Ascending aorta (tissue), 2 donors: ENCODE results near the gene GPHN. TPM values are rescaled to one million over a fixed set of nuclear protein-coding genes. Genes with fewer than 3 reads are reported as not detected.

Experiments
- DNase-seq, 2 donors: peaks; one replicate each; pipeline ENCODE4 v3.0.0-alpha.2; 2019; ENCODE audit warnings: low spot score in 2 of 2
- H3K27ac ChIP-seq, 2 donors: fragments of 200-600 bp; sonication (generic); one replicate each; pipeline ENCODE4 v1.5.1; 2016 to 2017; ENCODE audit warnings: mild to moderate bottlenecking in 1 of 2
- H3K27me3 ChIP-seq: fragments of 200-600 bp; sonication (generic); one replicate; pipeline ENCODE4 v1.5.1; 2017
- H3K36me3 ChIP-seq, 2 donors: fragments of 200-600 bp; sonication (generic); one replicate each; pipeline ENCODE4 v1.5.1; 2016
- H3K4me1 ChIP-seq, 2 donors: fragments of 200-600 bp; sonication (generic); one replicate each; pipeline ENCODE4 v1.5.1; 2016 to 2017; ENCODE audit warnings: mild to moderate bottlenecking in 1 of 2
- H3K4me3 ChIP-seq, 2 donors: fragments of 200-600 bp; sonication (generic); one replicate each; pipeline ENCODE4 v1.5.1; 2016 to 2017; ENCODE audit warnings: mild to moderate bottlenecking in 1 of 2
- H3K9me3 ChIP-seq, 2 donors: fragments of 200-600 bp; sonication (generic); one replicate each; pipeline ENCODE4 v1.5.1; 2016
- intact Hi-C: fragments of 100-400 bp; cut with DNase I; formaldehyde crosslinking; loops from one replicate; pipeline ENCODE4 v1.15.1; 2023
- total RNA-seq: library from RNA; depleted of rRNA; stranded (reverse); fragments of >200 nt; gene quantifications from one replicate; pipeline ENCODE4 v1.1.0, GENCODE V29; 2016
- TF ChIP-seq, protein P1 (sequence below), 3 experiments: fragments of 200-600 bp in 2 of 3; fragments of 450-650 bp in 1 of 3; sonication (generic) in 2 of 3; IDR thresholded peaks; one replicate each; pipeline ENCODE4 v1.5.1; 2016 to 2019; ENCODE audit warnings: antibody characterized with exemption in 3 of 3, mild to moderate bottlenecking in 1 of 3, moderate library complexity in 1 of 3

GPHN gene
- total RNA-seq, 1 donor from 2014 or later = 3.3 TPM

- Histone ChIP-seq H3K27ac (no peak overlapping the region), H3K4me3 (no peak overlapping the region), H3K4me1 (no peaks in the 10 kb centered on the region), H3K36me3 (no peaks in the 10 kb centered on the region), H3K27me3 (no peaks in the 10 kb centered on the region), H3K9me3 (peaks cover 0 to 14% of the 10 kb centered on the region in 2 donors)
- no peak for DNase-seq
- intact Hi-C loops = no loop called here
- TF ChIP-seq, protein P1, sequence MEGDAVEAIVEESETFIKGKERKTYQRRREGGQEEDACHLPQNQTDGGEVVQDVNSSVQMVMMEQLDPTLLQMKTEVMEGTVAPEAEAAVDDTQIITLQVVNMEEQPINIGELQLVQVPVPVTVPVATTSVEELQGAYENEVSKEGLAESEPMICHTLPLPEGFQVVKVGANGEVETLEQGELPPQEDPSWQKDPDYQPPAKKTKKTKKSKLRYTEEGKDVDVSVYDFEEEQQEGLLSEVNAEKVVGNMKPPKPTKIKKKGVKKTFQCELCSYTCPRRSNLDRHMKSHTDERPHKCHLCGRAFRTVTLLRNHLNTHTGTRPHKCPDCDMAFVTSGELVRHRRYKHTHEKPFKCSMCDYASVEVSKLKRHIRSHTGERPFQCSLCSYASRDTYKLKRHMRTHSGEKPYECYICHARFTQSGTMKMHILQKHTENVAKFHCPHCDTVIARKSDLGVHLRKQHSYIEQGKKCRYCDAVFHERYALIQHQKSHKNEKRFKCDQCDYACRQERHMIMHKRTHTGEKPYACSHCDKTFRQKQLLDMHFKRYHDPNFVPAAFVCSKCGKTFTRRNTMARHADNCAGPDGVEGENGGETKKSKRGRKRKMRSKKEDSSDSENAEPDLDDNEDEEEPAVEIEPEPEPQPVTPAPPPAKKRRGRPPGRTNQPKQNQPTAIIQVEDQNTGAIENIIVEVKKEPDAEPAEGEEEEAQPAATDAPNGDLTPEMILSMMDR (IDR thresholded peaks at IDR 0.05) = no peak
Observed at GRCh38 chr14:66472251-66472650, 35.7 kb upstream of the GPHN start.

GRCh38 chr14:66473223-66473622, 34.7 kb upstream of the GPHN start:
- intact Hi-C loops = no loop called here
- H3K27me3 ChIP-seq = no peaks in the 10 kb centered on the region
- no peak overlapping the region for H3K27ac ChIP-seq
- no peaks in the 10 kb centered on the region for H3K4me1 ChIP-seq
- TF ChIP-seq, protein P1 (IDR thresholded peaks at IDR 0.05) = no peak
- H3K36me3 ChIP-seq = no peaks in the 10 kb centered on the region
- DNase-seq = no peak
- H3K4me3 ChIP-seq = no peak overlapping the region
- peaks cover 0 to 14% of the 10 kb centered on the region in 2 donors for H3K9me3 ChIP-seq

DNA sequence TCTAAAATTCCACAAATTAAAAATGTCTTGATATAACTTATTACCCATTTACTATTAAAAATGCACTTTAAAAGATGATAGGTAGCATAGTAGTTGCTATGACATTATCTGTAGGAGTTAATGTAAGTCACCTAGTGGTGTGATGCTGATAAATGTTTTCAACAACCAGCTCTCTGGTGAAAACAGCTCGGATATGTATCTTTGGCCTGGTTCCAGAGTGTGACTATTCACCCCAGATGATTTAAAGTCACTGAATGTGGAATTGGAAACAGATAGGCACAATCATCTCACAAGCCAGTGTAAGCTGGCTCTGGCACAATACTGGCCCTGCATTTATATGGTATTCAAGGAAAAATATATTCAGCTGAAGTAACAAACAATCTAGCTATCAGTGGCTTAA, 31.0 kb upstream of the GPHN start:
- TF ChIP-seq, protein P1 (IDR thresholded peaks at IDR 0.05) = no peak
- Histone ChIP-seq H3K4me3 (no peak overlapping the region), H3K4me1 (no peaks in the 10 kb centered on the region), H3K27me3 (no peaks in the 10 kb centered on the region), H3K27ac (no peak overlapping the region), H3K36me3 (no peaks in the 10 kb centered on the region), H3K9me3 (no peaks in the 10 kb centered on the region)
- no peak for DNase-seq
- intact Hi-C loops = no loop called here

DNA sequence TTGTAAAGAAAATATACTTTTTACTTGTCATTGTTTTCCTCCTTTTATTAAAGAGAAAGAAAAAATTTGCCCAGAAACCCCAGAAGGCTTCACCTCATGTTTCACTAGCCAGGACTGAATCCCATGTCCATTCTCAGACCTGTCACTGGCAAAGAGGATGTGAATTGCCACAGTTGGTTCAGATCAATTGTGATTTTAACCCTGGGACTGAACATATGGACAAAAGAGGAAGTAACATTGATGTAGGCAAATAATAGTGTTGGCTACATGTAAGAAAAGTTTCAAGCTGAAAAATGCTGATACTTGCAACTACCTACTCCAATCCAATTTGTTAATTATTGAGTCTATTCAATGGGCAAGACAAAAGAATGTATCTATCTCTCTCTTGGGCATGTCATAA, 30.4 kb upstream of the GPHN start:
- Histone ChIP-seq H3K27me3 (no peaks in the 10 kb centered on the region), H3K36me3 (no peaks in the 10 kb centered on the region), H3K9me3 (no peaks in the 10 kb centered on the region), H3K27ac (no peak overlapping the region), H3K4me1 (no peaks in the 10 kb centered on the region), H3K4me3 (no peak overlapping the region)
- DNase-seq = no peak
- intact Hi-C loops = no loop called here
- TF ChIP-seq, protein P1 (IDR thresholded peaks at IDR 0.05) = no peak

GRCh38 chr14:66482873-66483272, 25.1 kb upstream of the GPHN start:
- H3K27ac ChIP-seq = no peak overlapping the region
- H3K4me3 ChIP-seq = no peak overlapping the region
- no peak for DNase-seq
- TF ChIP-seq, protein P1 (IDR thresholded peaks at IDR 0.05) = no peak
- H3K27me3 ChIP-seq = no peaks in the 10 kb centered on the region
- intact Hi-C loops = no loop called here
- H3K36me3 ChIP-seq = no peaks in the 10 kb centered on the region
- no peaks in the 10 kb centered on the region for H3K9me3 ChIP-seq
- H3K4me1 ChIP-seq = no peaks in the 10 kb centered on the region

DNA sequence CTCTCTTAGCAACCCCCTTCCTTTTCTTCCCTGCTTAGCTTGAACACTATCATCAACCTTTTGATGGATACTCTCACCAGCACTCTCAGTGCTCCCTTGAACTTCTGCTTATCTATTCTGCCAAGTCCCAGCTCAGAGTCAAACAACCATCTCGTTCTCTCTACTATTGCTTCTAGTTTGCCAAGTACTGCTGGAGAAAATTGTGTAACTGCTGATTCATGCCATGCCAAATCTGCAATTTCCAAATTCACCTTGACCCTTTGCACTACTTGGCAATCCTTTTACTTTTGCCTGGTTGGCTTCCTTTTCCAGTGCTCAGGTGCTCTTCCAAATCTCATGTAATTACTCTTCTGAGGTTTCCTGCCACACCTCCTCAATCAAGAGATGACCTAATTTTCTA, 24.6 kb upstream of the GPHN start:
- no peaks in the 10 kb centered on the region for H3K4me1 ChIP-seq
- H3K4me3 ChIP-seq = no peak overlapping the region
- H3K36me3 ChIP-seq = no peaks in the 10 kb centered on the region
- H3K9me3 ChIP-seq = no peaks in the 10 kb centered on the region
- H3K27me3 ChIP-seq = no peaks in the 10 kb centered on the region
- no peak for DNase-seq
- intact Hi-C loops = no loop called here
- no peak overlapping the region for H3K27ac ChIP-seq
- TF ChIP-seq, protein P1 (IDR thresholded peaks at IDR 0.05) = no peak
